Measurements from ENCODE around the gene NPIPB8. TPM values are rescaled to one million over a fixed set of nuclear protein-coding genes. Genes with fewer than 3 reads are reported as not detected.

Gene NPIPB8
- polyA plus RNA-seq, 1 donor from 2014 or later, result not detected

Other genes starting within 250 kb of the NPIPB8 start
- gene EIF3CL, start 234.2 kb upstream of the NPIPB8 start, polyA plus RNA-seq (ENCODE audit: insufficient read depth, low read depth, low replicate concordance), result 193 TPM
- not detected for gene NPIPB7, start 165.7 kb upstream of the NPIPB8 start, polyA plus RNA-seq (ENCODE audit: insufficient read depth, low read depth, low replicate concordance)
- gene CLN3, start 146.0 kb upstream of the NPIPB8 start, polyA plus RNA-seq (ENCODE audit: insufficient read depth, low read depth, low replicate concordance), result 31.6 TPM
- gene APOBR, start 143.4 kb upstream of the NPIPB8 start, polyA plus RNA-seq (ENCODE audit: insufficient read depth, low read depth, low replicate concordance), result 0.90 TPM
- gene IL27, start 131.2 kb upstream of the NPIPB8 start, polyA plus RNA-seq (ENCODE audit: insufficient read depth, low read depth, low replicate concordance), result not detected
- gene NUPR1, start 99.1 kb upstream of the NPIPB8 start, polyA plus RNA-seq (ENCODE audit: insufficient read depth, low read depth, low replicate concordance), result 289 TPM
- gene SGF29, start 84.1 kb upstream of the NPIPB8 start, polyA plus RNA-seq (ENCODE audit: insufficient read depth, low read depth, low replicate concordance), result 57.9 TPM
- 2.1 TPM for gene SULT1A2, start 41.0 kb upstream of the NPIPB8 start, polyA plus RNA-seq (ENCODE audit: insufficient read depth, low read depth, low replicate concordance)
- gene SULT1A1, start 28.0 kb upstream of the NPIPB8 start, polyA plus RNA-seq (ENCODE audit: insufficient read depth, low read depth, low replicate concordance), result 16.2 TPM
- gene EIF3C, start 73.4 kb downstream of the NPIPB8 start, polyA plus RNA-seq (ENCODE audit: insufficient read depth, low read depth, low replicate concordance), result 848 TPM
- gene NPIPB9, start 113.7 kb downstream of the NPIPB8 start, polyA plus RNA-seq (ENCODE audit: insufficient read depth, low read depth, low replicate concordance), result not detected
- 225 TPM for gene ATXN2L, start 184.9 kb downstream of the NPIPB8 start, polyA plus RNA-seq (ENCODE audit: insufficient read depth, low read depth, low replicate concordance)
- 286 TPM for gene TUFM, start 208.3 kb downstream of the NPIPB8 start, polyA plus RNA-seq (ENCODE audit: insufficient read depth, low read depth, low replicate concordance)
- gene SH2B1, start 225.8 kb downstream of the NPIPB8 start, polyA plus RNA-seq (ENCODE audit: insufficient read depth, low read depth, low replicate concordance), result 55.0 TPM
- gene ATP2A1, start 240.4 kb downstream of the NPIPB8 start, polyA plus RNA-seq (ENCODE audit: insufficient read depth, low read depth, low replicate concordance), result 0.51 TPM